OCI-M1 (cell line): ENCODE data around the gene RNF212B.
"Not testable (repeated sequence)": the region's sequence is repeated elsewhere in the genome, so short reads cannot be mapped to it uniquely, and the experiment has no call there.

Experiments used
- DNase-seq: peaks from one replicate; lab custom pipeline; 2025; lab: John Stamatoyannopoulos, UW

Gene RNF212B

DNA sequence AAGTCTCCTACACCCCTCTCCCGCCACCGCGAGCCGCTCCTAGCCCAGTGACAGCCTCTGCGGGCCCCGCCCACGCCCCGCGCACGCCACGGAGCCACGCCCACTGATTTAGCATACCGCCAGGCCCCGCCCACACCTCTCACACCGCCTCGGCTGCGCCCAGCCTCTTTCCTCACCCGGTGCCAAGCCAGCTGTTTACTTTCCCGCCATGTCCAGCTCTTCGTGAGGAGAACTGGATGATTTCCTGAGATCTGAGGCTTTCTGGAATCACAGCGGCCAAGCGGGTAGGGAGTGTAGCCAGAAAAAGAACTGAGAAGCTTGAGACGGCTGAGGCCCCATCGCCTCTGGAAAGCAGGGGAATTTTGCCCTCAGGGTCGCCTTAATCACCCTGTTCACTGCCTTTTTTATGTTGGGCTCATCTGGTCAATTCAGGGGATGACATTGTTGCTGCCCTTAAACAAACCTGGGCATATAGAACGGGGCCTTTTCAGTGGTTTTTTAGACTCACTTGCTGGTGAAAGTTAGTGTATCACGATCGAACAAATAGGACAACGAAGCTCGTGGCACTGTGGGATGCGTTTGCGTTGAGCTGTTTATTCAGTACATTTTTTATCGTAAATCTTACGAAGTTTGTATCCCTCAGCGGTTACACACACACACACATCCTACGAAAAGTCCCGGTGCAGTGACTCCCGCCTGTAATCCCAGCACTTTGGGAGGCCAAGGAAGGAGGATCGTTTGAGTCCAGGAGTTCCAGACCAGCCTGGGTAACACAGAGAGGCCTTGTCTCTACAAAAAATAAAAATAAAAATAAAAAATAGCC is at the start of gene RNF212B:
TSS of gene RNF212B (plus strand) at position 165 of the 823 bp plus-strand sequence. CDS start 2,410 bp downstream, outside the sequence.
- peak; percentile 74 for DNase-seq

- DNase-seq: no peak
These were observed 44.3 kb upstream of the RNF212B start for GRCh38 chr14:23193432-23193831.

DNA sequence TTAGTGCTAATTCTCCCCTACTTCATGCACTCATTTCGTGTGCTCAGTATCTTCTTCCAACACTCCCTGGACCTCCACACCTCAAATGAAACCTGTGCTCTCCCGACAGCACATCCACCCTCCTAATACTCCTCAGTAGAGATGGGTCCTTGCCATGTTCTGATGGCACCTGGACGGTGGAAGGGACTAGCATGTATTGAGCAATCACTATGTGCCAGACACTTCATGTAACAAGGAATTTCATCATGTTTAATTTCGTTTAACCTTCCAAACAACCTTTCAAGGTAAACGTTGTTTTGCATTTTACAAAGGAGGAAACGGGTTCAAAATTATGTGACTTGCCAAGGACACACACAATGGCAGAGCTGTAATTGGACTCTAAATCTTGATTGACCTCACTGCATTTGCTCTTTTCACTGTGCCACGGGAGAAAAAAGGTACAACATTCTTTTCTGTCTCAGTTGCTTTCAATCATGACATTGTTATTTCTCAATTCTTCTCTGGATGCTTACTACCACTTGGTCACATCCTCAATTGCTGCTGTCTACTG is 42.1 kb upstream of the RNF212B start:
- no peak for DNase-seq

GRCh38 chr14:23196487-23196886 is 41.2 kb upstream of the RNF212B start:
- DNase-seq: not testable (repeated sequence)

- DNase-seq: not testable (repeated sequence)
These were observed 38.6 kb upstream of the RNF212B start for GRCh38 chr14:23199141-23199540.

GRCh38 chr14:23202001-23202400 is 35.7 kb upstream of the RNF212B start:
- no peak for DNase-seq

GRCh38 chr14:23206422-23207145 is 31.2 kb upstream of the RNF212B start:
- DNase-seq: no peak

GRCh38 chr14:23207146-23207540 is 30.6 kb upstream of the RNF212B start:
- DNase-seq: no peak

DNA sequence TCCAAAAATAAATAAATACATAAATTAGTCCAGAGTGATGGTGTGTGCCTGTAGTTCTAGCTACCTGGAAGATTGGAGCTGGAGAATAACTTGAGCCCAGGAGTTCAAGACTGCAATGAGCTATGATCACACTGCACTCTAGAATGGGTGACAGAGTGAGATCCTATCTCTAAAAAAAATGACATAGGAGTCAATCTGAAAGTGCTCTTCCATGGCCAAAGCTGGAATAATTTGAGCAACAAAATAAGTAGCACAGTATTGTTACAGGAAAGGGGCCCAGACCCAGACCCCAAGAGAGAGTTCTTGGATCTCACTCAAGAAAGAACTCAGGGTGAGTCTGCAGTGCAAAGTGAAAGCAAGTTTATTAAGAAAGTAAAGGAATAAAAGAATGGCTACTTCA is 29.4 kb upstream of the RNF212B start:
- DNase-seq: no peak

GRCh38 chr14:23209651-23210423 is 27.9 kb upstream of the RNF212B start:
- DNase-seq: no peak

- no peak for DNase-seq
These were observed 22.3 kb upstream of the RNF212B start for GRCh38 chr14:23215421-23215820.

GRCh38 chr14:23217032-23218020 is 20.4 kb upstream of the RNF212B start:
- no peak for DNase-seq

DNA sequence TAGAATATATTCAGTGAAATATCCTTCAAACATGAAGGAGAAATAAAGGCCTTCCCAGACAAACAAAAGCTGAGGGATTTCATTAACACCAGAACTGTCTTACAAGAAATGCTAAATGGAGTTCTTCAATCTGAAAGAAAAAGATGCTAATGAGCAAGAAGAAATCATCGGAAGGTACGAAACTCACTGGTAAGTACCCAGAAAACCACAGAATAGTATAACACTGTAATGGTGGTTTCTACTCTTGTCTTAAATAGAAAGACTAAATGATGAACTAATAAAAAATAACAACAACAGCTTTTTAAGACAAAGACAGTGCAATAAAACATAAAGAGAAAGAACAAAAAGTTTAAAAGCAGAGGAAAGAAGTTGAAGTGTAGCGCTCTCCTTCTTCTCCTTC is 18.7 kb upstream of the RNF212B start:
- DNase-seq: no peak

DNA sequence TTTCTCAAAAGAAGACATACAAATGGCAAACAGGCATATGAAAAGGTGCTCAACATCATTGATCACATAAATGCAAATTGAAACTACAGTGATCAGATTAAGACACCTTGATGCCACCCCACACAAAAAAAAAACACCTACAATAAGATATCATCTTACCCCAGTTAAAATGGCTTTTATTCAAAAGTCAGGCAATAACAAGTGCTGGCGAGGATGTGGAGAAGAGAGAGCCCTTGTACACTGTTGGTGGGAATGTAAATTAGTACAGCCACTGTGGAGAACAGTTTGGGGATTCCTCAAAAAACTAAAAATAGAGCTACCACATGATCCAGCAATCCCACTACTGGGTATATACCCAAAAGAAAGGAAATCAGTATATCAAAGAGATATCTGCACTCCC is 12.8 kb upstream of the RNF212B start:
- not testable (repeated sequence) for DNase-seq

DNA sequence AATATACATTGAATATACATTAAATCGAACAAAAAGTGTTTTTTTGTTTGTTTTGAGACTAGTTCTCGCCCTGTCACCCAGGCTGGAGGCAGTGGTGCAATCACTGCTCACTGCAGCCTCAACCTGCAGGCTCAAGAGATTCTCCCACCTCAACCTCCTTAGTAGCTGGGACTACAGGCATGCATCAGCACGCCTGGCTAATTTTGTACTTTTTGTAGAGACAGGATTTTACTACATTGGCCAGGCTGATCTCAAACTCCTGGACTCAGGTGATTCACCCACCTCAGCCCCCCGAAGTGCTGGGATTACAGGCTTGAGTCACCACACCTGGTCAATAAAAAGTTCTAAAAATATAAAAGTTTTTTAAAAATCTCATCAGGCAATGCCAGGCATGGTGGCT is 10.2 kb upstream of the RNF212B start:
- DNase-seq: no peak

- no peak for DNase-seq
These were observed 8.9 kb upstream of the RNF212B start for GRCh38 chr14:23228812-23229211.

DNA sequence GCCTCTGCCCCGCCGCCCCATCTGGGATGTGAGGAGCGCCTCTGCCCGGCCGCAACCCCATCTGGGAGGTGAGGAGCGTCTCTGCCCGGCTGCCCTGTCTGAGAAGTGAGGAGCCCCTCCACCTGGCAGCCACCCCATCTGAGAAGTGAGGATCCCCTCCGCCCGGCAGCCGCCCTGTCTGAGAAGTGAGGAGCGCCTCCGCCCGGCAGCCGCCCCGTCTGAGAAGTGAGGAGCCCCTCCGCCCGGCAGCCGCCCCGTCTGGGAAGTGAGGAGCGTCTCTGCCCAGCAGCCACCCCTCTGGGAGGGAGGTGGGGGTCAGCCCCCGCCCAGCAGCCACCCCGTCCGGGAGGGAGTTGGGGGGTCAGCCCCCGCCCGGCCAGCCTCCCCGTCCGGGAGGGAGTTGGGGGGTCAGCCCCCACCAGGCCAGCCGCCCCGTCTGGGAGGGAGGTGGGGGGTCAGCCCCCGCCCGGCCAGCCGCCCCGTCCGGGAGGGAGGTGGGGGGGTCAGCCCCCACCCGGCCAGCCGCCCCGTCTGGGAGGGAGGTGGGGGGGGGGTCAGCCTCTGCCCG is 5.4 kb upstream of the RNF212B start:
- DNase-seq: not testable (repeated sequence)

DNA sequence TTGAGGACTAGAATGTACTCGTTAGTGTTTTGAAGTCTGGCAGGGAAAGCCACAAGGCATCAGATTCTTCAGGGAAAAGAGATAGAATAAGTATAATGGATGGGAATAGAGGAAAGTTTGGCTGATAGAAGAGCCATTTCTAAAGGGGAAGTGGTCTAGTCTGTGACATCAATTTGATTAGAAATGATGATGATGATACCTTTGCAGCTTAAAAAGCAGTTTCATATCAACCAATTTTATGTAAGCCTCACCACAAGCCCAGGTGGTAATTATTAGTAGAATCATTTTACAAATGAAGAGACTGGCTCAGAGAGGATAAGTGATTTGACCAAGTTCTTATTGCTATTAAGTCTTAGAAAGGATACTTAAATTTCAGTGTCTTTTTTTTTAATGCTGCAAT is 2.9 kb downstream of the RNF212B start:
- DNase-seq: no peak

DNA sequence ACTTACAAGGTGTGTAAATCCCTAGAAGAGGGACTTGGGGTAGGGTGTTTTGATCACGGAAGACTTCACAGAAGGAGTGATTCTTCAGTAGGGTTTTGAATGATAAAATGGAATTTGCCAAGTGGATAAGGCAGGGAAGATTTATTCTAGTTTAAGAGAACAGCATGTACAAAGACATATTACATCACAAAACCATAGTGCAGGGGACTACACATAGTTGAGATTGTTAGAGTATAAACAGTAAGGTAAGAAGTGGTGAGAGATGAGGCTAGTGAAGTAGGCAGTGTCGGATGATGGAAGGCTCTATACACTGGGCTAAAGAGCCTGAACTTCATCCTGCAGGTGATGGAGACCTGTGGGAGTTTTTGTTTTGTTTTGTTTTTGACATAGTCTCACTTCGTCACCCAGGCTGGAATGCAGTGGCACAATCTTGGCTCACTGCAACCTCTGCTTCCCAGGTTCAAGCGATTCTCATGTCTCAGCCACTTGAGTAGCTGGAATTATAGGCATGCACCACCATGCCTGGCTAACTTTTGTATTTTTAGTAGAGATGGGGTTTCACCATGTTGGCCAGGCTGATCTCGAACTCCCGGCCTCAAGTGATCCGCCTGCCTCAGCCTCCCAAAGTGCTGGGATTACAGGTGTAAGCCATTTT is 3.5 kb downstream of the RNF212B start:
- not testable (repeated sequence) for DNase-seq

DNA sequence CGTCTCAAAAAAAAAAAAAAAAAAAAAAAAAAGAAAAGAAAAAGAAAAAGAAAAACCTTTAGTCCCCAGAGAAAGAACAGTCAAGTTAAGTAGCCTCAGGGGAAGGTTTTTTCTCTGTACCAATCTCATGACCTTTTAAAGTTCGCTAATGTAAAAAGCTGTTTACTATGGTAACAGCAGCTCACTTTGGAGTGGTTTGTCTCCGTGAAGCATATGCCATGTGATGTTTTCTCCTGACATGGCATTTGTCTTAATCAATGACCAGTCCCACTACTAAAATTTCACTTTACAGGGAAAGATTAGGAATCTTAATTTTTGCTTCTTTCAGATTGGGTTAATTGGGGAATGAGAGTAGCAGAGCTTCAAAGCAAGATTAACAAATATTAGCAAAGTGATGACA is 4.3 kb downstream of the RNF212B start:
- DNase-seq: no peak
